K562 (cell line): Measurements from ENCODE around the gene GRIN2A. TPM values are rescaled to one million over a fixed set of nuclear protein-coding genes. Genes with fewer than 3 reads are reported as not detected.

Experiments used
- ATAC-seq: fragments of 200-7000 bp; cut with Tn5 transposase; 3 replicates; pipeline ENCODE4 v1.9.1; 2020; ENCODE audit warnings: moderate library complexity
- BruUV-seq: library from RNA; stranded (reverse); fragments of 400-500 nt; replicated peaks from 2 replicates; lab custom pipeline; 2021; lab: Mats Ljungman, UMichigan
- CTCF ChIA-PET: fragments of 300-600 bp; formaldehyde crosslinking; extraction: SDS; loops from one replicate; lab custom pipeline; 2021; ENCODE audit warnings: low intra/inter-chr PET ratio; lab: Yijun Ruan, JAX
- POLR2A ChIA-PET: fragments of 300-600, 350-650 bp; sonication (Branson Sonifier 250); formaldehyde crosslinking; extraction: SDS; loops from one replicate; lab custom pipeline; 2021; ENCODE audit warnings: antibody characterized with exemption, inconsistent platforms; lab: Yijun Ruan, JAX
- DNase-seq, 4 experiments: peaks; one replicate each; pipeline versions ENCODE4 v3.0.0 to v3.0.0-alpha.2; 2011 to 2018; ENCODE audit warnings: low spot score in 3 of 4, mixed read lengths in 3 of 4; ENCODE audit errors: extremely low read depth in 1 of 4
- FAIRE-seq: peaks from 2 replicates; lab custom pipeline; 2011; peaks lifted over from hg19 to GRCh38; lab: Jason Lieb, UNC
- H2AFZ ChIP-seq: 2 replicates; pipeline ENCODE4 v1.6.0; 2011; ENCODE audit warnings: low read depth, low read length, control low read depth, inconsistent platforms
- H3K27ac ChIP-seq: fragments of 200-600 bp; 3 replicates; pipeline ENCODE4 v1.8.0; 2011; ENCODE audit warnings: low read depth, mild to moderate bottlenecking, control low read depth, inconsistent platforms, low read length, moderate library complexity, mixed read lengths; ENCODE audit errors: extremely low read depth
- H3K27me3 ChIP-seq, 2 experiments: fragments of 300-600 bp in 1 of 2; 2 replicates in 1 of 2; 3 replicates in 1 of 2; pipeline versions ENCODE4 v1.6.0 to v1.8.0; 2011; ENCODE audit warnings: inconsistent platforms in 2 of 2, low read length in 2 of 2, mild to moderate bottlenecking in 1 of 2, mixed read lengths in 1 of 2, moderate library complexity in 1 of 2; ENCODE audit not compliant: control insufficient read depth in 2 of 2, insufficient read depth in 2 of 2
- H3K36me3 ChIP-seq: fragments of 300-600 bp; 3 replicates; pipeline ENCODE4 v1.8.0; 2011; ENCODE audit warnings: mild to moderate bottlenecking, low read length, inconsistent platforms; ENCODE audit not compliant: control insufficient read depth, insufficient read depth
- H3K4me1 ChIP-seq, 2 experiments: fragments of 200-600 bp in 1 of 2; replicated peaks in 1 of 2; 2 replicates in 1 of 2; 3 replicates in 1 of 2; pipeline versions ENCODE4 v1.5.1 to v1.8.0; 2011; ENCODE audit warnings: inconsistent platforms in 2 of 2, low read length in 2 of 2, mild to moderate bottlenecking in 1 of 2, mixed read lengths in 1 of 2, moderate library complexity in 1 of 2; ENCODE audit not compliant: control insufficient read depth in 2 of 2, insufficient read depth in 2 of 2
- H3K4me2 ChIP-seq: 2 replicates; pipeline ENCODE4 v1.6.1; 2011; ENCODE audit warnings: low read length, control low read depth, inconsistent platforms, mixed read lengths; ENCODE audit not compliant: insufficient read depth
- H3K4me3 ChIP-seq: fragments of 200-600 bp; sonication (generic), shearing (Covaris generic); 2 replicates; pipeline ENCODE4 v1.5.1; 2016; ENCODE audit warnings: control low read depth, inconsistent platforms
- H3K79me2 ChIP-seq: fragments of 200-600 bp; 3 replicates; pipeline ENCODE4 v1.8.0; 2011; ENCODE audit warnings: low read length, inconsistent platforms; ENCODE audit not compliant: control insufficient read depth, insufficient read depth
- H3K9ac ChIP-seq, 2 experiments: 2 replicates each; pipeline versions ENCODE4 v1.6.0 to v1.6.1; 2011; ENCODE audit warnings: low read depth in 2 of 2, low read length in 2 of 2, control low read depth in 1 of 2, inconsistent platforms in 1 of 2, mild to moderate bottlenecking in 1 of 2, mixed read lengths in 1 of 2; ENCODE audit not compliant: insufficient read depth in 1 of 2
- H3K9me1 ChIP-seq: one replicate; pipeline ENCODE4 v1.6.0; 2011; ENCODE audit warnings: inconsistent platforms, mild to moderate bottlenecking, low read length, moderate library complexity; ENCODE audit not compliant: control insufficient read depth, insufficient read depth
- H3K9me3 ChIP-seq: replicated peaks from 2 replicates; pipeline ENCODE4 v1.5.1; 2011; ENCODE audit warnings: low read depth, low read length, inconsistent platforms; ENCODE audit not compliant: control insufficient read depth, insufficient read depth
- H4K20me1 ChIP-seq: replicated peaks from 2 replicates; pipeline ENCODE4 v1.6.1; 2011; ENCODE audit warnings: low read length, inconsistent platforms, mixed read lengths; ENCODE audit not compliant: control insufficient read depth, insufficient read depth
- BACH1 ChIP-seq: fragments of 200-800 bp; sonication (Bioruptor generic); IDR thresholded peaks from 2 replicates; pipeline ENCODE4 v1.6.1; 2016; ENCODE audit warnings: missing genetic modification characterization, missing compliant biosample characterization
- CBFA2T3 ChIP-seq: fragments of 450-650 bp; IDR thresholded peaks from 2 replicates; pipeline ENCODE4 v1.6.1; 2017
- CREB1 ChIP-seq, 2 experiments: sonication (generic) in 1 of 2; formaldehyde crosslinking in 1 of 2; IDR thresholded peaks; 2 replicates each; pipeline versions ENCODE4 v1.6.1 to v1.8.0; 2012 to 2022; ENCODE audit warnings: inconsistent platforms in 1 of 2, mild to moderate bottlenecking in 1 of 2, missing genetic modification reagents in 1 of 2, moderate library complexity in 1 of 2
- FOXM1 ChIP-seq, 2 experiments: fragments of 450-650 bp in 1 of 2; sonication (generic) in 1 of 2; formaldehyde crosslinking in 1 of 2; IDR thresholded peaks; 2 replicates each; pipeline versions ENCODE4 v1.6.1 to v1.9.0; 2017 to 2022; ENCODE audit warnings: low read depth in 2 of 2, mild to moderate bottlenecking in 2 of 2, missing genetic modification reagents in 1 of 2, moderate library complexity in 1 of 2
- HMBOX1 ChIP-seq: sonication (generic); IDR thresholded peaks from 2 replicates; pipeline ENCODE4 v1.6.1; 2016
- HNRNPL ChIP-seq: fragments of 200-400 bp; formaldehyde crosslinking; IDR thresholded peaks from 2 replicates; pipeline ENCODE4 v1.6.1; 2017; ENCODE audit warnings: low read depth, mild to moderate bottlenecking, low read length
- KDM4B ChIP-seq, 2 experiments: fragments of 450-650 bp in 1 of 2; sonication (generic) in 1 of 2; IDR thresholded peaks; 2 replicates each; pipeline ENCODE4 v1.6.1; 2016 to 2017; ENCODE audit warnings: borderline replicate concordance in 2 of 2, antibody characterized with exemption in 1 of 2, low read depth in 1 of 2, mild to moderate bottlenecking in 1 of 2
- MYNN ChIP-seq, 2 experiments: sonication (generic); formaldehyde crosslinking in 1 of 2; IDR thresholded peaks; 2 replicates each; pipeline versions ENCODE4 v1.5.0 to v1.6.1; 2016 to 2020; ENCODE audit warnings: antibody characterized with exemption in 1 of 2, missing genetic modification reagents in 1 of 2
- NR1H2 ChIP-seq: sonication (generic); formaldehyde crosslinking; IDR thresholded peaks from 2 replicates; pipeline ENCODE4 v1.4.0; 2020; ENCODE audit warnings: mild to moderate bottlenecking, missing genetic modification reagents
- NR2C2 ChIP-seq, 2 experiments: fragments of 200-800 bp in 1 of 2; sonication (Bioruptor generic) in 1 of 2; sonication (generic) in 1 of 2; formaldehyde crosslinking in 1 of 2; IDR thresholded peaks; 2 replicates each; pipeline versions ENCODE4 v1.6.1 to v1.8.0; 2016 to 2022; ENCODE audit warnings: mild to moderate bottlenecking in 1 of 2, missing compliant biosample characterization in 1 of 2, missing genetic modification characterization in 1 of 2, missing genetic modification reagents in 1 of 2
- PHB2 ChIP-seq: fragments of 450-650 bp; IDR thresholded peaks from 2 replicates; pipeline ENCODE4 v1.6.1; 2017; ENCODE audit warnings: low read depth
- PML ChIP-seq: IDR thresholded peaks from 2 replicates; pipeline ENCODE4 v1.6.1; 2012; ENCODE audit warnings: low read length, inconsistent platforms
- PTBP1 ChIP-seq: fragments of 200-400 bp; formaldehyde crosslinking; IDR thresholded peaks from 2 replicates; pipeline ENCODE4 v1.6.1; 2017; ENCODE audit warnings: low read depth, low read length
- VEZF1 ChIP-seq: fragments of 200-800 bp; sonication (Bioruptor generic); IDR thresholded peaks from 2 replicates; pipeline ENCODE4 v1.6.1; 2017; ENCODE audit warnings: missing genetic modification characterization, missing compliant biosample characterization
- WGBS: fragments of 100-300 bp; shearing (Covaris generic); methylation state at CpG from one replicate; pipeline ENCODE4 v1.1.6; 2016; ENCODE audit warnings: low coverage, mixed read lengths; ENCODE audit not compliant: insufficient coverage; ENCODE audit errors: missing lambda C conversion rate; 5-methylcytosine and 5-hydroxymethylcytosine counted together
- in situ Hi-C: fragments of 300-500 bp; cut with MboI; formaldehyde crosslinking; loops from 4 replicates; pipeline ENCODE4 v1.15.0; 2018; ENCODE audit warnings: inconsistent platforms, mixed read lengths
- intact Hi-C: fragments of 100-400 bp; cut with micrococcal nuclease; formaldehyde crosslinking; loops from 2 replicates; pipeline ENCODE4 v1.14.2; 2022
- polyA plus RNA-seq, 8 experiments: library from polyadenylated mRNA; depleted of rRNA in 4 of 8; stranded (reverse) in 5 of 8; unstranded in 3 of 8; fragments of >200 nt; fragmentation: Nextera tagmentation in 2 of 8; fragmentation: Illumina TruSeq in 1 of 8; extraction: Ambion mirVana in 2 of 8; extraction: Trizol in 1 of 8; gene quantifications; 2 replicates each; pipeline versions ENCODE4 v1.2.1 to v1.2.3, GENCODE V29; 2011 to 2014; ENCODE audit warnings: inconsistent platforms in 1 of 8, missing spikeins in 1 of 8
- total RNA-seq, 7 experiments: library from RNA; depleted of rRNA in 6 of 7; stranded (reverse); fragments of >200 nt in 6 of 7; fragmentation: Illumina TruSeq in 2 of 7; extraction: Trizol in 2 of 7; gene quantifications; 2 replicates each; pipeline versions ENCODE4 v1.2.1 to v1.2.3, GENCODE V29; 2011 to 2021; ENCODE audit warnings: low replicate concordance in 1 of 7
- TF ChIP-seq, protein P1 (sequence below): fragments of 450-650 bp; formaldehyde crosslinking; IDR thresholded peaks from 2 replicates; pipeline ENCODE4 v1.4.0; 2020; ENCODE audit warnings: mild to moderate bottlenecking, moderate library complexity

The GRIN2A gene
- total and polyA plus RNA-seq, 9 of the 15 experiments (the other 6 are each of a cell fraction or from before 2014, with no cell fraction given) = not detected

DNA sequence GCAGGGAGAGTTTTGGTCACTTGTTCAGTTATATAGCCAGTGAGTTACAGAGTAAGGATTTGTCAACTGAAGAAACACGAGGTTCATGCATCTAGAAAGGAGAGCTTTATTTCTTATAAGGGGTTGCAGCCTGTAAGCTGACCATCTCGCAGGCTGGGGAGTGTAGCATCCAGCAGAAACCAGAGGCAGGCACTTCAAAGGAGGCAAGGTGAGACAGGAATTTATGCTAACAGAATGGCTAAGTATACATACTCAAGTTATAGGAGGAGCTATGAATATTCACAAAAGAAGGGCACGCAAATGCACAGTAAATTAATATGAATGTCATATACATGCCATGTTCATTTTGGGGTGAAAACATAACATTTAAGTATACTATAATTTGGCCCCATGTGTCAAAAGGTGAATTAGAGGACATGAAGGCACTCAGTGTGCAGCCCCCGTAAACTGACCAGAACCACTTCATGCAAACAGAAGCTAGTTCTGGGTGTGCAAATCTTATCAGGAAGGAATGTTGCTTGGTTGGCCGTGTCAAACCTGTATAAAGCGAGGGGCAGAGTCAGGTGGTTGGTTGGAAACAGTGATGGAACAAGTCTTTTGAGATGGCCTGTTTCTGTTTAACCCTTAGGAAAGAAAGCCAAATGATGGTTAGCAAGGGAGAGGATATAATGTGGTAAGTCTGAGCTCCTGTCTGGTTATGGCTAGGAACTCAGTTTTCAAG, 97.0 kb downstream of the GRIN2A start (continued):
- TF ChIP-seq HMBOX1 (no peak), FOXM1 (IDR thresholded peaks at IDR 0.05; ENCODE audit: low read depth) (no peak), FOXM1 (CRISPR knock-in tag; IDR thresholded peaks at IDR 0.05; ENCODE audit: low read depth) (no peak), PHB2 (no peak), KDM4B (IDR thresholded peaks at IDR 0.05; ENCODE audit: borderline replicate concordance in 2 of 2, low read depth in 1 of 2) (no peak), CBFA2T3 (no peak), VEZF1 (CRISPR knock-in tag) (no peak), PTBP1 (no peak)

DNA sequence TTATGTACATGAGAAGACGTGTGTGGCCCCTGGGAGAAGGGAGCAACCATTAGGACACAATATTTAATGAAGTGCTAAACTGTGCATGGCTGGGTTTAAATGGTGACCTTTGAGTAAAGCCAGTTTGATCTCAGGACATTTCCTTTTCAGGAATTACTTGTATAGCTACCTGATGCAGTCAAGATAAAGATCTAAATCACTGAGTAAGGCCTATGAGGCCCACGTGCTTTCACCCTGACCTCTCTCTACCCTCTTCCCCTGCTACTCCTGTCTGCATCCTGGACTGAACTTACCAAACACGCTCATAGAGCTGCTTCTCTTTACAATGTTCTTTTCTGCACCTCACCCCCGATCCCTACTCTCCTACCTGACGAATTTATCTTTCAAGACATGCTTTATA, 98.9 kb downstream of the GRIN2A start:
- ATAC-seq (no peak), FAIRE-seq (no peak), DNase-seq (no peak)
- Histone ChIP-seq H3K4me3 (no peak overlapping the region), H3K9me3 (no peaks in the 10 kb centered on the region), H3K27me3 (no peaks in the 10 kb centered on the region), H3K9me1 (no peaks in the 10 kb centered on the region), H3K79me2 (no peaks in the 10 kb centered on the region), H3K9ac (no peak overlapping the region), H3K4me1 (no peaks in the 10 kb centered on the region), H3K4me2 (no peak overlapping the region), H3K36me3 (no peaks in the 10 kb centered on the region), H3K27ac (no peak overlapping the region), H2AFZ (no peak overlapping the region), H4K20me1 (no peaks in the 10 kb centered on the region)
- ChIA-PET CTCF (no interaction called here), POLR2A (interaction anchor here (0.6 kb wide), 1 partner anchor 694 kb away, joined by 3 read pairs; no protein-coding TSS in a partner anchor)
- no TSS peak for BruUV-seq
- 0% methylated on average over 5 of the region's 5 CpGs for WGBS
- intact Hi-C loops = no loop called here
- in situ Hi-C loops = no loop called here
- TF ChIP-seq PML (no peak), NR2C2 (CRISPR knock-in tag; IDR thresholded peaks at IDR 0.05) (no peak), NR2C2 (tag; IDR thresholded peaks at IDR 0.05) (no peak), NR1H2 (CRISPR knock-in tag) (no peak), BACH1 (no peak), CREB1 (IDR thresholded peaks at IDR 0.05) (no peak), CREB1 (CRISPR knock-in tag; IDR thresholded peaks at IDR 0.05) (no peak), HNRNPL (no peak), MYNN (IDR thresholded peaks at IDR 0.05) (no peak), MYNN (CRISPR knock-in tag; IDR thresholded peaks at IDR 0.05) (no peak)
- TF ChIP-seq, protein P1, sequence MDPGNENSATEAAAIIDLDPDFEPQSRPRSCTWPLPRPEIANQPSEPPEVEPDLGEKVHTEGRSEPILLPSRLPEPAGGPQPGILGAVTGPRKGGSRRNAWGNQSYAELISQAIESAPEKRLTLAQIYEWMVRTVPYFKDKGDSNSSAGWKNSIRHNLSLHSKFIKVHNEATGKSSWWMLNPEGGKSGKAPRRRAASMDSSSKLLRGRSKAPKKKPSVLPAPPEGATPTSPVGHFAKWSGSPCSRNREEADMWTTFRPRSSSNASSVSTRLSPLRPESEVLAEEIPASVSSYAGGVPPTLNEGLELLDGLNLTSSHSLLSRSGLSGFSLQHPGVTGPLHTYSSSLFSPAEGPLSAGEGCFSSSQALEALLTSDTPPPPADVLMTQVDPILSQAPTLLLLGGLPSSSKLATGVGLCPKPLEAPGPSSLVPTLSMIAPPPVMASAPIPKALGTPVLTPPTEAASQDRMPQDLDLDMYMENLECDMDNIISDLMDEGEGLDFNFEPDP (CRISPR knock-in tag) = no peak
